HG02884 (cell line): Measurements from ENCODE around the gene GAPT.
A peak's percentile ranks its signal among the peaks of the same experiment; 100 is the strongest.

Experiments used
- ATAC-seq: cut with Tn5 transposase; IDR thresholded peaks from one replicate; pipeline ENCODE4 v1.9.1; 2021; ENCODE audit warnings: mild to moderate bottlenecking, moderate library complexity; ENCODE audit not compliant: unreplicated experiment

The GAPT gene

DNA sequence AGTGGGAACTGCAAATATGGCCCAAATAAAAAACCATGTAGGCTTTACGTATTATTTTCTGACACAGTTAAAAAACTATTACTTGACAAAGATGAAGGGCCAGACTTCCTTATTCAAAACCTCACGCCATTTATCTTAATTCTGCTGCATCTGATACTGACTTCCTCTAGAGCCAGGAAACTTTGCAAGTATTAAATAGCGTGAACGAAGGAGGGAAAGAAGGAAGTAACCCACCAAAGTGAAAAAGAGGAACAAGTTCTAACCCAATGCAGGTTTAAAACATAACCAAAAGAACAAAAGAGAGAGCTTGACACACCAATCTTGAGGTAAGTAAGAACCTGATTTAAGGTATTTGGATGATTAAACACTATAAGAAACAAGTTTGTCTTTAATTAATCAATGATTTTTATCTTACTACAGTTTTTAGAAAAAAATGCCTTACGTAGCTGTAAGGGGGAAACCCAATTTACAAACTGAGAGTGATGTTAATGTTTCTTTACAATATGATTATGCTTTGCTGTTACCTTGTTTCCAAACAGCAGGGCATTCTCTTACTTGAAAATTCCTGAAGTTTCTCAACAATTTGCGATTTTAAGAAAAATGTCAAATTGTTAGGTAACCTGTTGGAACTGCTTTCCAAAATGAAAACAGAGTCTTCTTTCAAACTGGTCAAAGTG is at the start of gene GAPT:
GAPT (plus strand) TSS at position 220 of the 677 bp plus-strand sequence. CDS start 3,102 bp downstream, outside the sequence.
- peak; percentile 69 for ATAC-seq

DNA sequence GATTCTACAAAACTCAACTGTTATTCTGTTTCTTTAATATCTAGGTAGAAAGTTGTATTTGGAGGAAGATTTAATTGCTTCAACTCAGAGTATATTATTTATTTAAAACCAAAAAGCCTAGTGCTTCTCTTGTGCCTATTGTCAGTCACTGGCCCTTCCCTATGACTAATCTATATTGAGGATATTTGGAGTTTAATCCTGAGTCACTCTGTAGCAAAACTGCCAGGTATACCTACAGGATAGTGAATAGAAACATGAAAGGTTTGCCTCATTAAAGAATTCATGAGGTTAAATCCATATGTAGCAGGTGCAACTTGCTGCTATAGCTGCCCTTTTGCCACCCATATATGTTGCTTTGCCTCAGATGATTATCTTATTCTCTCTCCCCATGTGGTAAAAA is 46.4 kb upstream of the GAPT start:
- ATAC-seq = no peak

DNA sequence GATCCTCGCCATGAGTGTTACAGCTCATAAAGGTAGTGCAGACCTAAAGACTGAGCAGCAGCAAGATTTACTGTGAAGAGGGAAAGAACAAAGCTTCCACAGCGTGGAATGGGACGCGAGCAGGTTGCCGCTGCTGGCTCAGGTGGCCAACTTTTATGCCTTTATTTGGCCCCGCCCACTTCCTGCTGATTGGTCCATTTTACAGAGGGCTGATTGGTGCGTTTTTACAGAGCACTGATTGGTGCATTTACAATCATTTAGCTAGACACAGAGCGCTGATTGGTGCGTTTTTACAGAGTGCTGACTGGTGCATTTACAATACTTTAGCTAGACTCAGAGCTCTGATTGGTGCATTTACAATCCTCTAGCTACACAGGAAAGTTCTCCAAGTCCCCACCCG is 45.2 kb upstream of the GAPT start:
- no peak for ATAC-seq

DNA sequence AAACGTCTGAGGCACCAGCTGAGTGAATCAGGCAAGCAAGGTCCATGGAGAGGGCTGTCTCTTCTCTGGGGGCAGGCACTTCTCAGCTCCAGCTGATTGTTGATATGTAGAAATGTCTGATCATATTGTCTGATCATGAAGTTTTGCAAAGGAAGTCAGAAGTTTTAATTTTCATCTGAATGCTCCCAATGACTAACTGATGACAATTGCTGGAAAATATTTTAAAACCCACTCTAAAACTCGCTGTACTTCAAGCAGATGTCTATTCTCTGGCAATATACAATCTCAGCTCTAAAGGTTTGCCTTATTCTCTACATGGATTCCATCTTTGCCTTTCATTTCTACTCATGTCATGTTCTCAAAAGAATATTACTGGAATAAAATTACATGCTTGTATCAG is 44.0 kb upstream of the GAPT start:
- no peak for ATAC-seq

DNA sequence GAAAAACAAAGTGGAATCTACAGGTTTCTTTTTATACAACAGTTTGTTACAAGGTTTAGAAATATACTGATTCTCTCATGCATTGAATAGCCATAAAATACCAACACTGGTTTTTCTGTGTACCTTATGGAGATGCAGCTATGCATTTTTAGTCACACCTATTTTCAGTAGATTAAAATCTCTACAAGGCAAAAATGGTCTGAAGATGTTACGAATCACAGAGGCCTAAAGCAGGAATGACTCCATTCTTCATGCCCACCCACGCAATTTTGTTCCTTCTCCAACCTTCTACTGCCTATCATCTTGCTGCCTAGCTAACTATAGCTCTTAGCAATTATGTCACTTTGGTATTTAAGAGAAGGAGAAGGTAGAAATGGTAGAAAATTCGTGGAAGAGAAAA is 41.2 kb upstream of the GAPT start:
- no peak for ATAC-seq

DNA sequence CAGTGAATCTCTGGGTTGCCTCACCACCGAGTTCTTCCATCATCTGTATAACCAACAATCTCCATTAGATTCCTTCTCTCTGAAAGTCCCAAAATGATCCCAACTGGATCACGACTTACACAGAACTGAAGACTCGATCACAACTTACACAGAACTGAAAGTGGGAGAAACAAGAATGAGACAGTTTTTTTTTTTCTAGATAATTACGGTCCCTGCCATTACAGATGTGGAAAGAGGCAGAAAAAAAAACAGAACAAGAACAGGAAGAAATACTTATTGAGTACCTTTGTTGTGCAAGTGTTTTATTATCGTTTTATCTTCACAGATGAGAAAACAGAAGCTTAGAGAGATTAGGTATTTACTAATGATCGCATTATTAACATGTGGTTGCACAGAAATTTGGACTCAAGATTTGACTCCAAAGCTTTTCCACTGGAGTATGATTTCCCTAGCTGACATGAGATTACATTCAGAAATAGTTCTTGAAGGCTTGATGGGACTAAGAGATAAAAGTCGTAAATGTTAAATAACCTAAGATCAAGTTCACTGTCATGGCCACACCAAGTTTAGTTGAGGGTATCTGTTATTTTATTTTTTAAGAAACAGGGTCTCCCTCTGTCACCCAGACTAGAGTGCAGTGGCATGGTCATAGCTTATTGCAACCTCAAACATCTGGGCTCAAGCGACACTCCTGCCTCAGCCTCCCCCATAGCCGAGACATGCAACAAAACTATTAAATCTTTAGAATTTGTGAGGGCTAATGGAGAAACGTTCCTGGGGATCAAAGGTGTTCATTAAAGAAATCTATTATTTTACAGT is 40.2 kb upstream of the GAPT start:
- no peak for ATAC-seq

DNA sequence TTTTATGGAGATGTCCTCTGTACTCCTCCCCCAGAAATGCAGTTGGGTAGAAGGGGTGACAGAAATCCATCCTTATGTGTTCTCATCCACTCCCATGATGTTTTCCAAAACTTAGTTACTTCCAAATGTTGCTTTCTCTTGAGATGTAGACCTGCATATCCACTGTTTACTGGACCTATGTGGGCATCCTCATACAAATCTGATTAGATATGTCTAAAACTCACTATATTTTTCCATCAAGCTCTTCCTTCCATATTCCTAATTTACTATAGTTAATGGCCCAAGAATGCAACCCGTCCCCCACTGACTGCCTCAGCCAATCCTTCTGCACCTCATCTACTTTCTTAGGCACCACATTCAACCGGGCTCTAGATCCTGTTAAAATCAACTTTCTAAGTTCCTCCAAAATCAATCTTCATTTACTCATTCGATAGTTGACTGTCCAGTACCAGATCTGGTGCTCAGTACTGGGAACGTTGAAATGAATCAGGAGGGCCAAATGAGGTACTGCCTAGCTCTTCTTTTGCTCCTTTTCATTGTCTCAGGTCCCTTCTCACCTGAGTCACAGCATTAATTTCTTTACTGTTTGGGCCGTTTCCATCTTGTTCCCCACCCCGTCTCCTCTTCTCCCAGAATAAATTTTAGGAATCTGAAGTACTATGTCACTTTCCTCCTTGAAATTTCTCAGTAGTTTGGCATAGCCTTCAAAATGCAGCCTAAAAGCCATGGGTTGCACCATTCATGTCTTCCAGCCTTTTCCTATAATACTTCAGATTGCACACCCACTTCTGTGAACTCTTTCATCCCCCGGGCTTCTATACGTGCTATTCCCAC is 39.3 kb upstream of the GAPT start:
- no peak for ATAC-seq

DNA sequence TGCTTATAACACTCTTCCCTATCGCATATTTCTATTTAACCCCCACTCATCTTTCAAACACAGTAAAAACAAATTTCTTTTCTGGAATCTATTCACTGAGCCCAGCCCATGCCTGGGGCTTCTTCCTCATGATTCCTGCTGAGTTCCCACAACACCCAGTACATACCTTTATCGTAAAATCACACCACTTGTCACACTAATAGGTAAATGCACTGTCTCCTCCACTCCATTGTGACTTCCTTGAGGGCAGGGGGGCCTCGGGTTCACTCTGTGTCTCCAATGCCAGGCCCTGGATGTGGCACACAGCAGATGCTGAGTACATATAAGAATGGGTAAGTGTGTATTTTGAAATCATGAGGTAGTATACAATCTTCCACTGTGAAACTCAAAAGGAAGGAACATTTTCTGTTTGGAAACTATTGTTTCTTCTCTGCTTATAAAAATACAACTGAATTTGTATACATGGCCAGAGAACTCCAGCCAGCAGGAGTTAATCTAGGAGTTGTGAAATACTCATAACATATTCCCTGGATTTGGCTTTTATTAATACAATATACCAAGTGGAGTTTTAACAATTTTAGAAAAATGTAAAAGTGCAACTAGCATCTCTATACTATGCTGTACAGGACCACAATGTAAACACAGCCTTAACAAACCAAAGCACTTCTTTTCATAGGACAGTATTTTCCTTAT is 38.5 kb upstream of the GAPT start:
- no peak for ATAC-seq

DNA sequence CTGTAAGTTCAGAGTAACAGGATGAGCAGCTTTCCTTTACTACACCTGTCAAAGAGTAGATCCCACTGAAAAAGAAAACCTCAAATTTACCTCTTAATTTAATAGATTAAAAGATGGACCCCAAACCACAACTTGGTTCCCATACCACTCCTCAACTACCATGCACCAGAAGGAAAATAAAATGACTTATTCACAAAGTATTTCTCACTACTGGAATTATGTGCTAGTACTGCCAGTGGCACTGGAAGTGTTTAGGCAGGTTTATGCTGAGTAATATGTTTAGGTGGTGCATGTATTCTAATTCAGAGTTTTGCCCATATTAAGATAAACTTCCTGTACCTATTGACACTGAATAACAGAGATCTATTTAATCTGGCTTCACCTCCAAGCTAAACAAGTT is 37.9 kb upstream of the GAPT start:
- no peak for ATAC-seq

DNA sequence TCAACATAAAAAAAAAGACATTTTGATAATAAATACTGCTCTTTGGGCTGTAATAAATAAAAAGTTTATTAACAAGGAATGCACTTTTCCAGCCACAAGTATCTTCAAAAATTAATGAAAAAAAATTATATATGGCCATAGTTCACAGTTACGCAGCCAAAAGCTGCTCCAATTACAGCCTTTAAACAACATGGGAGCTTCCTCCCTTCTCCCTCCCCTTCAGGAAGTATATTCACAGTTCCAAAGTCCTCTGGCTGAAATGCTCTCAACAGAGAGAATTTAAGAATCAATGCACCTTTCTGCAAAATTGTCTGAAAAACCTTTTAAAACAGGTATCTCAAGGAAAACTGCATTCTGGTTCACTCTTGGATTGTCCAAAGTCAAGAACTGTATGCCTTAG is 37.2 kb upstream of the GAPT start:
- no peak for ATAC-seq

DNA sequence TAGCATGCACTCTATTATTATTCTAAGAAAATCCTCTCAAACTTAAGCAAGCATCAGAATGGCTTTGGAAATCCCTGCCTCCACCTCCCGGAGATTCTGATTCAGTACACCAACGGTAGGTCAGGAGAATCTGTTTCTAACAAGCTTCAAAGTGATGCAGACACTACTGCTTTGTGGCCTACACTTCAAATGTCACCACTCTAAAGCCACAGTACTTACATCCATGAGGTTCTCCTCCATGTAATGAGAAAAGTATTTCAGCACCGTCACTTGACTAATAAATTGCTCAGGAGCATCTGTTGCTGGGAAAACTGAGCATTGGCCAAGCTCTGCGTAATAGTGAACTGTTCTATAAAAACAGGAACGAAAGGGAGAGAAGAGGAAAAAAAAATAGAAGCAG is 36.2 kb upstream of the GAPT start:
- no peak for ATAC-seq

DNA sequence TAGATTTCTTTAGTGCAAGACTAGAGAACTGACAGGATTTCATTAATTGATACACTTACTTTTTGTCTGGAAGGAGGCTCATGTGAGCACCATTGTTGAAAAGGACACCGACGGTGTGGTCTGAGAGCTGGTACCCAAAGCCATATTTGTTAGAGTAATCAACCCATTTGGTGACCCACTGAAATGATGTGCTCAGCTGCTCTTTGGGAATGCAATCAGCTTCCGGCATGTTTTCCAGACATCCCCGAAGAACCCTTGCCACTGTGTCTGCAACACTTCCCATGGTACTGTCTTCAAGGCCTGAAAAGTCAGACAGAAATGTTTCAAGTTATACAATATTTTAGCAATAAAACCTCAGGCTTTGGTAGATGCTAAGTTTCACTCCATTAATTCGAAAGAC is 35.8 kb upstream of the GAPT start:
- no peak for ATAC-seq

DNA sequence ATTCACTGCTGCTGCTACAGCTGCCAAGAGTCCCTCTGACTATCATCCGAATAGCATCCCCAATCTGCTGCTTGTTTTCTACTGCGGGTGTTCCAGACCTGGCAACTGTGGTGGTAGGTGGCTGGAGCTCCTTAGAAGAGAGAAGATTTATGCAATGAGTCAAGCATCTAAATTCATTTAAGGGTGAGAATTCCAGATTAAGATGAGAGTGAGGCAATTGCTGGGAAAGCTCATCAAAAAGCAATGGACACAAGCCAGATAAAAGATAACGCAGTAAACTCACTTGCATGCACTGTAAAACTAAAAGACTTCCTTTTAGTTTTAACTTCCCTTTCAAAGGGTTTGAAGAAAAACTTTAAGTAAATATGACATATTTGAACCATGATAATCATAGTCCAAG is 35.2 kb upstream of the GAPT start:
- ATAC-seq = no peak

DNA sequence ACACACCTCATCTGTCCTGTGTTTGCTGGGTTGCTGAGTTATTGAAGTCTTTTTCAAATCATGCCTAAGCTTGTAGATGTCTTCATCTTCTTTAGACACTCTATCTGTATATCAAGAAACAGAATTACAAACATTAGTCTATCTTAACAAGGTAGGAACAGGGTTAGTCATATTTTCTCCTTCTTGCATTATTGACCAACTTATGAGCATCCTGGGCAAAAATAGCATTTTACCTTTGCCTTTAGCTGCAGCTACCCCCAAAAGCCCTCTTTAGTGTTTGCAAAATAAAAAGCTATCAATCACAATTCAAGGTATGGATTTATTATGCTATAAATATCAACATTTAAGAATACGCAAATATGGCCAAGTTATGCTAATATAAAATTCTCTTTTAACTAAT is 34.7 kb upstream of the GAPT start:
- ATAC-seq = no peak

DNA sequence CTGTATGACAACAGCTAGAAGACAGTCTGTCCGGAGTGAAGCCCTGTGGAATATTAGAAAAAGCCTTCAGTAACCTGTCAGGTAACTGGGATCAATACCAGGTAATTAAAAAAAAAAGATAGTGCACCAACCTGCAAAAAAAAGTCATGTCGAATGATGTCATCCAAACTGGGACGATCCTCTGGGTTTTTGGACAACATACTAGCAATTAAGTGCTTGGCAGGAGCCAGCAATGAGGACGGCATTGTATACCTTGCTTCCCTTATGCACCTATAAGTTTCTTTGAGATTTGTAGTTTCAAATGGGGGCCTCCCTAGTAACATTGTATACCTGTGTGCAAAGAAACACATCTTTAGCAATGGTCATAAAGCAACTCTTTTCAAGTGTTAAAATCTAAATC is 34.2 kb upstream of the GAPT start:
- ATAC-seq = no peak

DNA sequence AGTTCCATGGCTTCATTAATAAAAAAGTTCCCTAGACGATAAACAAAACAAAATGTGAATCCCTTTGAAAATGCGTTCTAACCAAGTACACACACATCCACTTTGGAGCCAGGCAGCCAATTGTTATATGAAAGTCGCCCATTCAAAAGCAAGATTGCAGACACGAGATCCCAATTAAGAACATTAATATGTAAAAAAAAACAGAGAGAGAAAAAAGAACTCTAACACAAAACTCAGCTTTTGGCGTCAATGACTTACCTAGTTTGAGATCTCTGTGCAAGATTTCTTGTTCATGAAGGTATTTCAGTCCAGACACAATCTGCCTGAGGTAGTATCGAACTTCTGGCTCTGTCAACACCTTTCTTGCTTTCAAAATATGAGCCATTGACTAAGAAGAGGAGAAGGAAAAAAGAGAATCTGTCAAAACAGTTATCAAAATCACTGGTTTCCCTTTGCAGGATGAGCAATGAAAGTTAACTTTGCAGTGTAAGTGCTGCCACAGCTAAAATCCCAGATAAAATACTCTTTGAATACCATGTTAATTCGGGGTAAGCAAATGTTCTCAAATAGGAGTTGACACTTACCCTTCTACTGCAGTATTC is 33.0 kb upstream of the GAPT start:
- ATAC-seq = no peak

DNA sequence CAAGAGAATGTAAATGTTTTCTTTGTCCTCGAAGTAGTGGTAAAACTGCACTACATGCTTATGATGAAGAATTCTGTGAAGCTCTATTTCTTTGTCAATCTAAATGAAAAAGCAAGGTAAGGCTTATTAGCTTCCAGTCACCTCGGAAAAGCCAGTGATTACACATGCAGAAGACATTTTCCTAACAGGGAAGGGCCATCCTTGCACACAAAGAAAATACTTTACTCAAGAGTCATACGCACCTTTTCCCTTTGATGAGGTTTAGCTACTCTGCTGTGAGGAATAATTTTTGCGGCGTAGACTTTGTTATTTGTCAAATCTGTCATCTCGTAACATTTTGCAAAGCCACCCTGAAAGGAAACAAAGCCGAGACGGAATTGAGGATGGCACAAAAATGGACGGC is 32.5 kb upstream of the GAPT start:
- ATAC-seq = no peak

DNA sequence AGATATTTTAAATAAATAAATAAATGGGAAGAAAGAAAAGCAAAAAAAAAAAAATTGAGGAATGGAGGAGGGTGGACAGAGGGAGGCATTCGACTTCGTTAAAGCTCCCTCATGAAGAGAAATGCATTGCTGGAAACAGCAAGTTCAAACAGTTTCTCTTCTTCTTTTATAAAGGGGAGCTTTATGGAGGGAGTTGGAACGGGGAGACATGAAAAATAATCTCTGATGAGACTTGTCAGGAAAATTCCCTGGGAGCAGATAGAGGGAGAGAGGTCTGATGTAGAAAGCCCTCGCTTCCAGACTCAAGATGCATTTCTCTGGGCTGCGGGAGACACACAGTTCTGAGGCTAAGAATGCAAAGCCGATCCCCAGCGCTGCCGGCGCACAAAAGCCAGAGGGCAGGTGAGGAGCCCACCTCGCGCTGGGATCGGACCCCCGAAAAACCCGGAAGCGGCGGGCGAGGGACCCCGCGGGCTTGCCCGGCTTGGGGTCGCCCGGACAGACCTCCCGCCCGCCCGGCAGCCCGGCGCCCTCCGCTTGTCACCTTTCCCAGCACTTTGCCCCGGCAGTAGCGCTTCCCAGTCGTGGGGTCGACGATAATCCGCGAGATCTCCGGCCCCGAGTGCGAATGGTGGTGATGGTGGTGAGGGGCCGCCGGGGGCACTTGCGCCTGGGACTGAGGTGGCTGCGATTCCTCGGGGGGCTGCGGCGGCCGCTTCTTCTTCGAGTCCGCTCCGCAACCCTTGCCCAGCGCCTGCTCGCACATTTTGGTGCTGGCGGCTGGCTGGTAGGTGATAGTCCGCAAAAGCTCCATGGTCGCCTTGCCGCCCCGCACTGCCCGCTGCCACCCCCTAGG is 31.9 kb upstream of the GAPT start:
- peak; percentile 1 for ATAC-seq

DNA sequence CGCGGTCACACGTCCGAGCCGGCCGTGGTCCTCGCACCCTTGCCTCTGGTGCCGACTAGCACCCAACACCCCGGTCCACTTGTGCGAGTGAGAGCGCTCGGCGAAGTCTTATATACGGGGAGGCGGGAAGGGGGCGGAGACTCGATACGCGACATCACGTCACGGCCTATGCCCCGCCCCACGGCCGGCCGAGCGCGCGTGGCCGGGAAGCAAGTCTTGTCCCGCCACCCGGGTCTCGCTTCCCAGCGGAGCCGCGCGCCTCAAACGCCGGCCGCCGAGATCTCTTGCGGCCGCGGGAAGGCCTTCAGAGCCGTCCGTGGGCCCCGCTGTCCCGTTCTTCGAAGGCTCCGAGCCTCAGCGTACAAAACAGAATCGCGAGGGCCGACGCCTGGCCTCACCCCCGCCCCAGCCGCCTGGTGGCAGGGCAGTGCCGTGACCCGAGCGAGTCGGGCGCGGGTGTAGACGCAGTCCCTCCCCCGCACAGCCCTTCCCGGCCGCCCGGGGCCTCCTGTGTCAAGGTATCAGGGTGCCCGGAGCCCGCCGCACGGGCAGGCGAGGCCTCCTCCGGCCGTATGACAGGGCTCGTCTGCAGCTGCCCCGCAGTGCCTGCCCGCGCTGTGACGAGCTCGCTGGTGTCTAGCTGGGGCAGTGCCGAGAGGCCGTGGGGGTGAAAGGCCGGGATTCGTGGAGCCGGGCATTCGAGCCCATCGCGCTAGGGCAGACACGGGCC is 31.1 kb upstream of the GAPT start, which contains the start of gene PLK2:
PLK2 (minus strand) TSS at position 85 of the 730 bp plus-strand sequence. CDS start 127 bp downstream, outside the sequence.
- ATAC-seq = peak; percentile 74
